Measurements from ENCODE around the gene EMP2.
A peak's percentile ranks its signal among the peaks of the same experiment; 100 is the strongest.

DNA sequence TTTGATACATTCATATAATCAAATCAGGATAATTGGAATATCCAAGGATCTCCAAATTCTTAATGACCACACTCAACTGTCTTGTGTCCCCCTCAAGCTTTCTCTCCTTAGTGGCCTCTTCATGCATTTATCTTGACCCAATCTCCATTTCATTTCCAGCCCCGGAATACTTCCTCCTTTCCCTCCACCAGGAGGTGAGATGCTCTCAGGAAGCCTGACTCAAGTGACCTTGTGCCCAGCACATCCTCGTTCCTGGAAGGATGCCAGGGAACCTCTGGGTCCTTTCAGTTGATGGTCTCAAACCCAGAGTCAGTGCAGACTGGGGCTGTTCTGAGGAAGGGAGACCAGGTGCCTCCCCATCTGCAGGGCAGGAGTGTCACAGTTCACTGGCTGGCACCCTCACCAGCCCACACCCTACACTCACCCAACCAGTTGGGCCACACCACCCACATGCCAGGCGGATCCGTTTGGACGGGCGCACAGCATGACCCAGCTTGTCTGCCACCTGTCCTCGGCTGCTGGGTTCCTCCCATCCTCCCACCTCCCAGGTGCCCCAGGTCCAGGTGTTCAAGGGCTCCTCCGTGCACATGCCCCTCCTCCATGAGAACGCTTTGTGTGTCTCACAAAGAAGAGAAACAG lies 14.0 kb upstream of the EMP2 start:
- TF ChIP-seq, protein P1, sequence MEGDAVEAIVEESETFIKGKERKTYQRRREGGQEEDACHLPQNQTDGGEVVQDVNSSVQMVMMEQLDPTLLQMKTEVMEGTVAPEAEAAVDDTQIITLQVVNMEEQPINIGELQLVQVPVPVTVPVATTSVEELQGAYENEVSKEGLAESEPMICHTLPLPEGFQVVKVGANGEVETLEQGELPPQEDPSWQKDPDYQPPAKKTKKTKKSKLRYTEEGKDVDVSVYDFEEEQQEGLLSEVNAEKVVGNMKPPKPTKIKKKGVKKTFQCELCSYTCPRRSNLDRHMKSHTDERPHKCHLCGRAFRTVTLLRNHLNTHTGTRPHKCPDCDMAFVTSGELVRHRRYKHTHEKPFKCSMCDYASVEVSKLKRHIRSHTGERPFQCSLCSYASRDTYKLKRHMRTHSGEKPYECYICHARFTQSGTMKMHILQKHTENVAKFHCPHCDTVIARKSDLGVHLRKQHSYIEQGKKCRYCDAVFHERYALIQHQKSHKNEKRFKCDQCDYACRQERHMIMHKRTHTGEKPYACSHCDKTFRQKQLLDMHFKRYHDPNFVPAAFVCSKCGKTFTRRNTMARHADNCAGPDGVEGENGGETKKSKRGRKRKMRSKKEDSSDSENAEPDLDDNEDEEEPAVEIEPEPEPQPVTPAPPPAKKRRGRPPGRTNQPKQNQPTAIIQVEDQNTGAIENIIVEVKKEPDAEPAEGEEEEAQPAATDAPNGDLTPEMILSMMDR (IDR thresholded peaks at IDR 0.05): no peak
- TF ChIP-seq POLR2AphosphoS5 (IDR thresholded peaks at IDR 0.05; ENCODE audit: insufficient read depth in 1 of 2, low read depth in 1 of 2): peak; percentile 72 to 73
- TF ChIP-seq POLR2A (IDR thresholded peaks at IDR 0.05): no peak

Measured in vagina (tissue), 2 donors.